ENCODE data around the gene DGKG.

DNA sequence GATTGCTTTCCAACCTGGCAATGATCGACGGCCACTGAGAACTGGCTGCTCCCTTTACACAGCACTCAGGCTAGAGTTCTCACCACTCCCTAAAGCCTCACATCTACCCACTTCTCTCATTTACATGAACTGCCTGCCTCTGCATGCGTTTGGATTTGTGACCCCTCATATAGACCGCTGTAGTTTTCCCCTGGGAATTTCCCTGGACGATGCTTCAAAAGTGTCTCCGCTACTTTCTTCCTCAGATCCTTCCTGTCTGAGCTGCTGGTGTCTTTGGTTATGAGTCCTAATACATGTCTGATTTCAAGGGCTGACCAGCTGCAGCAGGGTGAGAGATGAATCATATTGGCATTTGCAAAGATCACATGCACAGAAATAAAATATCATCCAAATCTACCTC lies 136.4 kb downstream of the DGKG start:
- TF ChIP-seq, protein P1, sequence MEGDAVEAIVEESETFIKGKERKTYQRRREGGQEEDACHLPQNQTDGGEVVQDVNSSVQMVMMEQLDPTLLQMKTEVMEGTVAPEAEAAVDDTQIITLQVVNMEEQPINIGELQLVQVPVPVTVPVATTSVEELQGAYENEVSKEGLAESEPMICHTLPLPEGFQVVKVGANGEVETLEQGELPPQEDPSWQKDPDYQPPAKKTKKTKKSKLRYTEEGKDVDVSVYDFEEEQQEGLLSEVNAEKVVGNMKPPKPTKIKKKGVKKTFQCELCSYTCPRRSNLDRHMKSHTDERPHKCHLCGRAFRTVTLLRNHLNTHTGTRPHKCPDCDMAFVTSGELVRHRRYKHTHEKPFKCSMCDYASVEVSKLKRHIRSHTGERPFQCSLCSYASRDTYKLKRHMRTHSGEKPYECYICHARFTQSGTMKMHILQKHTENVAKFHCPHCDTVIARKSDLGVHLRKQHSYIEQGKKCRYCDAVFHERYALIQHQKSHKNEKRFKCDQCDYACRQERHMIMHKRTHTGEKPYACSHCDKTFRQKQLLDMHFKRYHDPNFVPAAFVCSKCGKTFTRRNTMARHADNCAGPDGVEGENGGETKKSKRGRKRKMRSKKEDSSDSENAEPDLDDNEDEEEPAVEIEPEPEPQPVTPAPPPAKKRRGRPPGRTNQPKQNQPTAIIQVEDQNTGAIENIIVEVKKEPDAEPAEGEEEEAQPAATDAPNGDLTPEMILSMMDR (IDR thresholded peaks at IDR 0.05) = no peak
- TF ChIP-seq POLR2A (IDR thresholded peaks at IDR 0.05; ENCODE audit: low read length) = no peak
- no peak for TF ChIP-seq RAD21 (conservative IDR thresholded peaks at IDR 0.05 in 1 of 2, IDR thresholded peaks at IDR 0.05 in 1 of 2)
- TF ChIP-seq MYC (IDR thresholded peaks at IDR 0.05; ENCODE audit: borderline replicate concordance, low read length) = no peak
- no peak for TF ChIP-seq CBX8 (IDR thresholded peaks at IDR 0.05)
- no peak for TF ChIP-seq BHLHE40 (IDR thresholded peaks at IDR 0.05; ENCODE audit: low read depth, low read length)
- no peak for TF ChIP-seq CEBPB (IDR thresholded peaks at IDR 0.05)

All from A549 (cell line).